HG02970 (cell line): Measurements from ENCODE around the gene HYAL4.
A peak's percentile ranks its signal among the peaks of the same experiment; 100 is the strongest.
"Not testable (repeated sequence)": the region's sequence is repeated elsewhere in the genome, so short reads cannot be mapped to it uniquely, and the experiment has no call there.

Experiments
- ATAC-seq: cut with Tn5 transposase; IDR thresholded peaks from one replicate; pipeline ENCODE4 v1.9.1; 2021; ENCODE audit warnings: mild to moderate bottlenecking, moderate library complexity, moderate number of reproducible peaks; ENCODE audit not compliant: unreplicated experiment, low FRiP score

Gene HYAL4

GRCh38 chr7:123844712-123845219 is at the start of gene HYAL4:
HYAL4 (plus strand) TSS chr7:123845169; CDS start chr7:123868274, 23,105 bp downstream.
- ATAC-seq: no peak

- ATAC-seq: no peak
These were observed 49.1 kb upstream of the HYAL4 start for GRCh38 chr7:123795917-123796316.

GRCh38 chr7:123796568-123796967 is 48.4 kb upstream of the HYAL4 start:
- ATAC-seq: no peak

- no peak for ATAC-seq
These were observed 47.1 kb upstream of the HYAL4 start for GRCh38 chr7:123797673-123798531.

GRCh38 chr7:123798532-123799188 is 46.3 kb upstream of the HYAL4 start:
- no peak for ATAC-seq

GRCh38 chr7:123802249-123802648 is 42.7 kb upstream of the HYAL4 start:
- ATAC-seq: no peak

- no peak for ATAC-seq
These were observed 39.7 kb upstream of the HYAL4 start for GRCh38 chr7:123805287-123805686.

- ATAC-seq: no peak
These were observed 35.5 kb upstream of the HYAL4 start for GRCh38 chr7:123809471-123809870.

GRCh38 chr7:123811056-123811455 is 33.9 kb upstream of the HYAL4 start:
- no peak for ATAC-seq

GRCh38 chr7:123816916-123817315 is 28.1 kb upstream of the HYAL4 start:
- ATAC-seq: no peak

GRCh38 chr7:123819001-123819400 is 26.0 kb upstream of the HYAL4 start:
- ATAC-seq: no peak

- ATAC-seq: not testable (repeated sequence)
These were observed 25.2 kb upstream of the HYAL4 start for GRCh38 chr7:123819795-123820194.

GRCh38 chr7:123820864-123821263 is 24.1 kb upstream of the HYAL4 start:
- ATAC-seq: no peak

GRCh38 chr7:123821320-123821719 is 23.6 kb upstream of the HYAL4 start:
- ATAC-seq: no peak

GRCh38 chr7:123823898-123824753 is 20.8 kb upstream of the HYAL4 start:
- ATAC-seq: peak; percentile 90

- no peak for ATAC-seq
These were observed 20.3 kb upstream of the HYAL4 start for GRCh38 chr7:123824754-123825067.

GRCh38 chr7:123828805-123829204 is 16.2 kb upstream of the HYAL4 start:
- no peak for ATAC-seq

GRCh38 chr7:123836656-123837055 is 8.3 kb upstream of the HYAL4 start:
- ATAC-seq: no peak

GRCh38 chr7:123839106-123839505 is 5.9 kb upstream of the HYAL4 start:
- ATAC-seq: not testable (repeated sequence)

GRCh38 chr7:123844142-123844541 is 827 bp upstream of the HYAL4 start:
- ATAC-seq: not testable (repeated sequence)

- no peak for ATAC-seq
These were observed 851 bp downstream of the HYAL4 start for GRCh38 chr7:123845823-123846216.
